GM08714 (cell line): ENCODE measurements around the gene SFT2D1.

Experiments used
- H3K4me3 ChIP-seq: fragments of 200-500 bp; sonication (Bioruptor generic); 2 replicates; pipeline ENCODE4 v1.5.1; 2014; ENCODE audit warnings: mild to moderate bottlenecking, low read length, inconsistent platforms
- ZNF274 ChIP-seq: IDR thresholded peaks from 2 replicates; pipeline ENCODE4 v1.6.1; 2012; ENCODE audit warnings: mild to moderate bottlenecking, low read depth, low read length

The SFT2D1 gene

DNA sequence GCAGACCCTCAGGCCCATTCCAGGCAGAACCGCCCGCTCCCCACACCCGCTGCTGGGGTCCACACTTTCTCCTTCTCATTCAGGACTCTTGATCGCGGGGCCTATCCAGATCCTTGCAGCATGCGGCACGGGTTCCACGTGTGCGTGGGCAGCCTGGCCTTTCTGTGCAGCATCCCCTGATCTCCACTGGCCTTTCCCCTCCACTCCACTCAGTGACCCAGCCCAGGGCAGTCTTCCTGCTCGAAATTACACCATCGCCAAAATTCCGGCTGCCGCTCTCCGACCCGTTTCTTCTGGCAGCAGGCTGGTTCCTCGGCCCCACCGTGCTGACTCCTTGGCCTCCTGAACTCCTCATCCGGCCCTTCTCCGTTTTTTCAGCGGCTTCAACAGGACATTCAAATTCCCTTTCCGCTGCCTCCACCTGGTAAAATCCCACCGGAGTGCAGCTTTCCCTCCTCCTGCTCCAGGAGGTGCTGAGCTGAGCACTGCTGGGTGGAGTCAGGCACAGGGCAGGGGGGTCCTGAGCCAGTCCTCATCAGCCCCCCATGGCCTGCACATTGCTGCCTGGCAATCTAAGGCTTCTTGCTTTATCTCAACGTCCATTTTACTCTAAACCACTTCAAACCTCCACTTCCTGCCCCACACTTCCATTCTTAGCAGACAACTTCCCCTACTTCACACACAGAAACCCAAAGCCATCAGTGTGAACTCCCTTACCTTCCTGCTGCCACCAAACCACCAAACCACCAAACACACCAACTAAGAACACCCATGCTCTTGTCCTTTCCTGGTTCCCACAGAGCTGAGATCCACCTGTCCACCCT, 9.0 kb downstream of the SFT2D1 start:
- no peak for TF ChIP-seq ZNF274
- peak overlapping the region; percentile 15; the same call in 1 of the 2 replicates for H3K4me3 ChIP-seq

DNA sequence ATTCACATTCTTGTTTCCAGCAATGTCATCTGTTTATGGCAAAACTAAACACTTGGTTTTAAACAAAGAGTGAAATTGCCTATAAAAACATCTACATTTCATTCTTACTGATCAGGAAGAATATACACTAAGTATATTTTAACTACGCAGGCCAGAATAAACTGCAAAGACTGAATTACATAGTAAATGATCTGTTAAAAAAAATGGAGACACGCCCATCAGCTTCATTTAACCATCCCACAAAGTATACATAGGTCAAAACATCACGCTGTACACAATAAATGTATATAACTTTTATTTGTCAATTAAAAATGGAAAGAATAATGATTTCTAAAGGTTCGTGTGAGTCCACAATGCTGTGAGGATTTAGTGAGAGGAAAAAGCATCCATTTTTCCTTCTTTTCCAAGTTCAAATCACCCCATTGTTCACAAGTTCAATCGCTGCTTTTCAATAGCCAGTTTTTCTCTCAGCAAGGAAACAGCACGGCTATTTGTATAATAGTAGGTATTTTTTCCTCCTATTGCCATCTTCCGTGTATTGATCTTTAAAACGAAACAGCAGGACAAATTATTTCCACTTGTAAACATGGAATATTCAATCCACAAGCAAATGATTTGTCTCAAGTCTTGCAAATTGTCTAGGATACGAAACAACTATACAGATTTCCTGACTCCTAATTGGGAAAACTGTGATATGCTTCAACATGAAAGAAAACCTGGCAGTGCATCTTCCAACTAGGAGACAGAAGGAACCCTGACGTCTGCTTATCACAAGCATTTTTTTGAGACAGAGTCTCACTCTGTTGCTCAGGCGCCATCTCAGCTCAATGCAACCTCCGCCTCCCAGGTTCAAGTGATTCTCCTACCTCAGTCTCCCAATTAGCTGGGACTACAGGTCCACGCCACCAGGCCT, 10.6 kb downstream of the SFT2D1 start:
- peak overlapping the region; percentile 10; the same call in 1 of the 2 replicates for H3K4me3 ChIP-seq
- TF ChIP-seq ZNF274: no peak

DNA sequence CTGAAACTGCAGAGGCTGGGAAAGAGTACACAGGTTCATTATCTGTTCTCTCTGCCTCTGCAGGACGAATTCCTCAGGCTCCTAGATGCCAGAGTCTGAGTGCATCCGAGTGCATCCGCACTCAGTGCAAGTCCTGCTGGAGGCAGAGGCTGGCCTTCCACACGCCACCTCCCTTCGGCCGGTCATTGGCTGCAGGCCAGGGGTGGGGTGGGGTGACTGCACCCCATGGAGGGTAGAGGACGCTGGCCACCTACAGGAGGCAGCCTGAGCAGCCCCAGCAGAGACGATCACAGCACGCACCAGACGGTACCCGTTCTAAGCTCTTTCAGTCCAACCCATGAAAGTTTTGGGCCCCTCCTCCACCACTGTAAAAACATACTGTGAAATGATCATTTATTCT, 11.7 kb downstream of the SFT2D1 start:
- no peak for TF ChIP-seq ZNF274
- H3K4me3 ChIP-seq: no peak overlapping the region

GRCh38 chr6:166325383-166326042, 16.8 kb downstream of the SFT2D1 start:
- TF ChIP-seq ZNF274: no peak
- no peak overlapping the region for H3K4me3 ChIP-seq

GRCh38 chr6:166323395-166323794, 18.9 kb downstream of the SFT2D1 start:
- no peak overlapping the region for H3K4me3 ChIP-seq
- no peak for TF ChIP-seq ZNF274

GRCh38 chr6:166318649-166319600, 23.4 kb downstream of the SFT2D1 start:
- TF ChIP-seq ZNF274: no peak
- H3K4me3 ChIP-seq: no peak overlapping the region

DNA sequence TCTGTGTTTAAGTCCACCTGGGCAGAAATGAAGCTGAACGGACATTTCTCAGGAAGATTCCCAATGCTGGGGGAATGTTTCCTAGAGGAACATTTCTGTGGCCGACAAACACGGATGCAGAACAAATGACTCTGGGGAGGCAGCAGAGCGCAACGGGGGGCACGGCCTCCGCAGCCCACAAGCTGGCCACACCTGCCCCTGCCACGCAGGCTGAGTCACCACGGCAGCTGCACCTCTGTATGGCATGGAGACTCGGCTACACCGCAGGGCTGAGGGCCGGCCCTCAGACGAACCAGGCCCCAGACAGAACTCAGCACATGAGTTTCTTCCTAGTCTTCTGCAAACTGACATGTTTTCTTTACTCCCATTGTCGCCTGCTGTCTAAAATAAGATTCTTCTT, 24.1 kb downstream of the SFT2D1 start:
- no peak overlapping the region for H3K4me3 ChIP-seq
- no peak for TF ChIP-seq ZNF274

- no peak overlapping the region for H3K4me3 ChIP-seq
- TF ChIP-seq ZNF274: no peak
These were observed 24.8 kb downstream of the SFT2D1 start for GRCh38 chr6:166317261-166318212.

GRCh38 chr6:166315436-166315835, 26.9 kb downstream of the SFT2D1 start:
- TF ChIP-seq ZNF274: no peak
- H3K4me3 ChIP-seq: no peak overlapping the region

GRCh38 chr6:166314454-166314853, 27.9 kb downstream of the SFT2D1 start:
- no peak overlapping the region for H3K4me3 ChIP-seq
- TF ChIP-seq ZNF274: no peak

- TF ChIP-seq ZNF274: no peak
- no peak overlapping the region for H3K4me3 ChIP-seq
These were observed 28.9 kb downstream of the SFT2D1 start for GRCh38 chr6:166313255-166314070.

DNA sequence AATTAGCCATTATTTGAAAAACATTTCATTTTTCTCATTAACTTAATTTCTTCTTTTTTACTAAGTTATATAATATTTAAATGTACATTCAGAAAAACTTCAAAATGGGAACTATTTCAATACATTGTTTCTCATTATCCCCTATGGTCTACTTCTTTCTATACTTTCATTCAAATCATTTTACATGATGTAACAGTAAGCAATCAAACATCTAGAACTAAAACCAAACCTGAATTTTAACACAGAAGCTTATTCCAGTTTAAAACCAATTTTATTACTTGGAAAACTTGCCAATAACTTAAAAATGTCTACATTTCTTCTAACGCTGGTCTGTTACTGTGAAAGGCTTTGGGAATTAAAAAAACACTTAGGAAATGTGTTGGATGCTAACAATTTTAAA, 29.5 kb downstream of the SFT2D1 start:
- no peak overlapping the region for H3K4me3 ChIP-seq
- no peak for TF ChIP-seq ZNF274
